GM18868 (cell line): Measurements from ENCODE around the gene SZT2.

Experiments
- ATAC-seq: cut with Tn5 transposase; IDR thresholded peaks from one replicate; pipeline ENCODE4 v1.9.1; 2021; ENCODE audit warnings: mild to moderate bottlenecking, moderate library complexity; ENCODE audit not compliant: unreplicated experiment

The SZT2 gene

GRCh38 chr1:43439781-43440180 lies 50.1 kb downstream of the SZT2 start:
- no peak for ATAC-seq

GRCh38 chr1:43440358-43440757 lies 50.7 kb downstream of the SZT2 start:
- ATAC-seq: no peak

GRCh38 chr1:43441166-43441893 lies 51.6 kb downstream of the SZT2 start:
- ATAC-seq: no peak

GRCh38 chr1:43441894-43442637 lies 52.4 kb downstream of the SZT2 start:
- no peak for ATAC-seq

GRCh38 chr1:43442756-43443155 lies 53.1 kb downstream of the SZT2 start:
- ATAC-seq: no peak

GRCh38 chr1:43443197-43443946 lies 53.7 kb downstream of the SZT2 start:
- ATAC-seq: no peak

GRCh38 chr1:43444151-43444828 lies 54.6 kb downstream of the SZT2 start:
- no peak for ATAC-seq

- ATAC-seq: no peak
Measured at GRCh38 chr1:43444836-43445235, 55.1 kb downstream of the SZT2 start.

- ATAC-seq: no peak
Measured at GRCh38 chr1:43445606-43446387, 56.1 kb downstream of the SZT2 start.

- no peak for ATAC-seq
Measured at GRCh38 chr1:43446388-43446740, 56.7 kb downstream of the SZT2 start.

GRCh38 chr1:43446881-43447835 lies 57.5 kb downstream of the SZT2 start:
- no peak for ATAC-seq

GRCh38 chr1:43447891-43448708 lies 58.4 kb downstream of the SZT2 start:
- ATAC-seq: no peak

GRCh38 chr1:43448955-43449707 lies 59.4 kb downstream of the SZT2 start:
- no peak for ATAC-seq

GRCh38 chr1:43449708-43450069 lies 60.0 kb downstream of the SZT2 start:
- no peak for ATAC-seq

- no peak for ATAC-seq
Measured at GRCh38 chr1:43450251-43450941, 60.7 kb downstream of the SZT2 start.

- ATAC-seq: no peak
Measured at GRCh38 chr1:43451157-43451591, 61.5 kb downstream of the SZT2 start.
